ENCODE data around the gene TAX1BP1. TPM values are rescaled to one million over a fixed set of nuclear protein-coding genes. Genes with fewer than 3 reads are reported as not detected.

TAX1BP1 gene
- total RNA-seq, 1 donor, result 112 TPM

GRCh38 chr7:27826357-27826756, 86.4 kb downstream of the TAX1BP1 start:
- H3K79me2 ChIP-seq (ENCODE audit: insufficient read depth, low read length), result no peaks in the 10 kb centered on the region
- TF ChIP-seq, protein P1, sequence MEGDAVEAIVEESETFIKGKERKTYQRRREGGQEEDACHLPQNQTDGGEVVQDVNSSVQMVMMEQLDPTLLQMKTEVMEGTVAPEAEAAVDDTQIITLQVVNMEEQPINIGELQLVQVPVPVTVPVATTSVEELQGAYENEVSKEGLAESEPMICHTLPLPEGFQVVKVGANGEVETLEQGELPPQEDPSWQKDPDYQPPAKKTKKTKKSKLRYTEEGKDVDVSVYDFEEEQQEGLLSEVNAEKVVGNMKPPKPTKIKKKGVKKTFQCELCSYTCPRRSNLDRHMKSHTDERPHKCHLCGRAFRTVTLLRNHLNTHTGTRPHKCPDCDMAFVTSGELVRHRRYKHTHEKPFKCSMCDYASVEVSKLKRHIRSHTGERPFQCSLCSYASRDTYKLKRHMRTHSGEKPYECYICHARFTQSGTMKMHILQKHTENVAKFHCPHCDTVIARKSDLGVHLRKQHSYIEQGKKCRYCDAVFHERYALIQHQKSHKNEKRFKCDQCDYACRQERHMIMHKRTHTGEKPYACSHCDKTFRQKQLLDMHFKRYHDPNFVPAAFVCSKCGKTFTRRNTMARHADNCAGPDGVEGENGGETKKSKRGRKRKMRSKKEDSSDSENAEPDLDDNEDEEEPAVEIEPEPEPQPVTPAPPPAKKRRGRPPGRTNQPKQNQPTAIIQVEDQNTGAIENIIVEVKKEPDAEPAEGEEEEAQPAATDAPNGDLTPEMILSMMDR (IDR thresholded peaks at IDR 0.05; ENCODE audit: extremely low read depth, low read depth, low read length), result no peak
- no peaks in the 10 kb centered on the region for H3K9me3 ChIP-seq (ENCODE audit: low read depth, low read length)
- no peaks in the 10 kb centered on the region for H3K4me1 ChIP-seq (ENCODE audit: insufficient read depth, low read length)
- no peak overlapping the region for H3K4me3 ChIP-seq (ENCODE audit: insufficient read depth, low read length)
- H2AFZ ChIP-seq (ENCODE audit: low read length), result no peak overlapping the region
- no peaks in the 10 kb centered on the region for H4K20me1 ChIP-seq (ENCODE audit: insufficient read depth, low read length)
- no peak overlapping the region for H3K4me2 ChIP-seq (ENCODE audit: insufficient read depth, low read length)
- peaks cover 18% of the 10 kb centered on the region for H3K36me3 ChIP-seq (ENCODE audit: insufficient read depth, low read length)
- no peaks in the 10 kb centered on the region for H3K27me3 ChIP-seq (ENCODE audit: insufficient read depth, low read length)
- H3K27ac ChIP-seq (ENCODE audit: low read depth, low read length), result no peak overlapping the region
- DNase-seq (ENCODE audit: insufficient read length, low spot score, missing footprints), result no peak

DNA sequence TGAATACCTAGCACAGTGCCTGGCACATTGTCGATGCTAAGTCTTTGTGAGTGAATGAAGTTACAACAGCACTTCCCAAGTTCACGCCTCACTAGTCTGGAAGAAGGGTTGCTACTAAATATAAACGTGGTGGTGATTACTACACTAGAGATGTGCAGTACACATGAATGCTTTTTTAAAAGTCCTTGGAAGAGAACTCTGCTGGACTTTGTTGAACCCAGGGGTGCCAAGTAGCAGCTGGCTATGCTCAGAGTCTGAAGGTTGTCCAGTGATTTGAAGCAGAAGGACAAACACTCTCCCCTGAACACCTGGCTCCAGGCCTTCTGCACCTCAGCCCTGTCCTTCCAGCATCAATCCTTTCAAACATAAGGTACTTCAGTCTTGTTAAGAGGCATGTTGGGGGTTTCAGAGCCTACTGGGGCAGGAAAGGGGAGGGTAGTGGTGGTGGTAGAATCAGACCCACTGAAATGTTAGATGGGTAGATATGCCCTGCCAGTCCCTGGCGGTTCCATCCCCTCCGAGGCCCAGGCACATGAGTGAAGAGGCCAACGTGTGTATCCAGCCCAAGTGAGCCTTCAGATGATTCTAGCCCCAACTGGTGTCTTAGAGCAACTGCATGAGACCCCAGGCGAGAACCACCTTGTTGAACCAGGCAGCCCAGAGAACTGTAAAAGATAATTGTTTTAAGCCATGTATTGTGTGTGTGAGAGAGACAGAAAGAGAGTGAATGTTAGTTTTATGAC, 94.4 kb downstream of the TAX1BP1 start:
- no peaks in the 10 kb centered on the region for H3K9me3 ChIP-seq (ENCODE audit: low read depth, low read length)
- no peak overlapping the region for H2AFZ ChIP-seq (ENCODE audit: low read length)
- H4K20me1 ChIP-seq (ENCODE audit: insufficient read depth, low read length), result no peaks in the 10 kb centered on the region
- H3K4me2 ChIP-seq (ENCODE audit: insufficient read depth, low read length), result no peak overlapping the region
- H3K27ac ChIP-seq (ENCODE audit: low read depth, low read length), result no peak overlapping the region
- H3K4me1 ChIP-seq (ENCODE audit: insufficient read depth, low read length), result no peaks in the 10 kb centered on the region
- no peaks in the 10 kb centered on the region for H3K79me2 ChIP-seq (ENCODE audit: insufficient read depth, low read length)
- H3K36me3 ChIP-seq (ENCODE audit: insufficient read depth, low read length), result peaks cover 29% of the 10 kb centered on the region
- H3K4me3 ChIP-seq (ENCODE audit: insufficient read depth, low read length), result no peak overlapping the region
- DNase-seq (ENCODE audit: insufficient read length, low spot score, missing footprints), result no peak
- TF ChIP-seq, protein P1 (IDR thresholded peaks at IDR 0.05; ENCODE audit: extremely low read depth, low read depth, low read length), result no peak
- H3K27me3 ChIP-seq (ENCODE audit: insufficient read depth, low read length), result no peaks in the 10 kb centered on the region

- DNase-seq (ENCODE audit: insufficient read length, low spot score, missing footprints), result no peak
- H4K20me1 ChIP-seq (ENCODE audit: insufficient read depth, low read length), result no peaks in the 10 kb centered on the region
- TF ChIP-seq, protein P1 (IDR thresholded peaks at IDR 0.05; ENCODE audit: extremely low read depth, low read depth, low read length), result no peak
Observed at GRCh38 chr7:27835376-27835775, 95.4 kb downstream of the TAX1BP1 start.

DNA sequence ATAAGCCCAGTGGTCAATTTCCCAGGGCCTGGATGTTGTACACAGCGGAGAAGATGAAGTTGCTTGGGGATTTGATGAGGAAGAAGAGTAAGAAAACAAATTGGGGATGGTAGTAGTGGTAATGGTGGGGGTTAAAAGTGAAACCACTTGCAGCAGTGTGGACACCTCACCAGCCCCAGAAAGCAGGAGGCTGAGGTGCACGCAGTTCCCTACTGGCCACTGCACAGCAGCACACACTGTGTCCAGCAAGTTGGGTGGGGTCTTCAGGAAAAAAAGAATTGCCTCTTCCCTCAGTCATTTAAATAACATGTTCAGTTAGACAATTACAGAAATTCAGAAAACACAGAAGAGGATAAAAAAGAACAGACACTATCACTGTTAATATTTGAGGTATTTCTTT, 96.6 kb downstream of the TAX1BP1 start:
- H3K4me2 ChIP-seq (ENCODE audit: insufficient read depth, low read length), result no peak overlapping the region
- TF ChIP-seq, protein P1 (IDR thresholded peaks at IDR 0.05; ENCODE audit: extremely low read depth, low read depth, low read length), result no peak
- no peaks in the 10 kb centered on the region for H4K20me1 ChIP-seq (ENCODE audit: insufficient read depth, low read length)
- no peak overlapping the region for H2AFZ ChIP-seq (ENCODE audit: low read length)
- no peaks in the 10 kb centered on the region for H3K4me1 ChIP-seq (ENCODE audit: insufficient read depth, low read length)
- no peak overlapping the region for H3K4me3 ChIP-seq (ENCODE audit: insufficient read depth, low read length)
- DNase-seq (ENCODE audit: insufficient read length, low spot score, missing footprints), result no peak
- H3K9me3 ChIP-seq (ENCODE audit: low read depth, low read length), result no peaks in the 10 kb centered on the region
- H3K27ac ChIP-seq (ENCODE audit: low read depth, low read length), result no peak overlapping the region
- H3K79me2 ChIP-seq (ENCODE audit: insufficient read depth, low read length), result no peaks in the 10 kb centered on the region
- H3K36me3 ChIP-seq (ENCODE audit: insufficient read depth, low read length), result peaks cover 40% of the 10 kb centered on the region
- H3K27me3 ChIP-seq (ENCODE audit: insufficient read depth, low read length), result no peaks in the 10 kb centered on the region

More at GRCh38 chr7:27835376-27835775, 95.4 kb downstream of the TAX1BP1 start:
- Histone ChIP-seq H3K79me2 (ENCODE audit: insufficient read depth, low read length) (no peaks in the 10 kb centered on the region), H2AFZ (ENCODE audit: low read length) (no peak overlapping the region), H3K4me1 (ENCODE audit: insufficient read depth, low read length) (no peaks in the 10 kb centered on the region), H3K9me3 (ENCODE audit: low read depth, low read length) (no peaks in the 10 kb centered on the region), H3K27me3 (ENCODE audit: insufficient read depth, low read length) (no peaks in the 10 kb centered on the region), H3K4me3 (ENCODE audit: insufficient read depth, low read length) (no peak overlapping the region), H3K4me2 (ENCODE audit: insufficient read depth, low read length) (no peak overlapping the region), H3K27ac (ENCODE audit: low read depth, low read length) (no peak overlapping the region), H3K36me3 (ENCODE audit: insufficient read depth, low read length) (peaks cover 39% of the 10 kb centered on the region)

Data from osteoblast (primary cell).